K562 (cell line): Measurements from ENCODE around the gene CDRT15. TPM values are rescaled to one million over a fixed set of nuclear protein-coding genes. Genes with fewer than 3 reads are reported as not detected.

Source experiments
- BRD9 ChIP-seq: fragments of 450-650 bp; IDR thresholded peaks from 2 replicates; pipeline ENCODE4 v1.6.1; 2018; ENCODE audit warnings: low read depth; ENCODE audit not compliant: partially characterized antibody
- DNMT1 ChIP-seq: fragments of 450-650 bp; IDR thresholded peaks from 2 replicates; pipeline ENCODE4 v1.6.1; 2016; ENCODE audit warnings: antibody characterized with exemption, mild to moderate bottlenecking
- FOXJ2 ChIP-seq: fragments of 200-800 bp; sonication (Bioruptor generic); IDR thresholded peaks from 2 replicates; pipeline ENCODE4 v1.6.1; 2016; ENCODE audit warnings: missing genetic modification characterization, missing compliant biosample characterization
- GMEB1 ChIP-seq: fragments of 250-450 bp; sonication (Bioruptor Pico); IDR thresholded peaks from 2 replicates; pipeline ENCODE4 v1.4.0; 2020; ENCODE audit warnings: mild to moderate bottlenecking
- NFATC3 ChIP-seq: fragments of 450-650 bp; IDR thresholded peaks from 2 replicates; pipeline ENCODE4 v1.6.1; 2017; ENCODE audit warnings: mild to moderate bottlenecking
- RCOR1 ChIP-seq, 2 experiments: IDR thresholded peaks; 2 replicates each; pipeline ENCODE4 v1.6.1; 2012; ENCODE audit warnings: low read depth in 2 of 2, low read length in 2 of 2, borderline replicate concordance in 1 of 2, improper control_type of control experiment in 1 of 2
- SFPQ ChIP-seq: fragments of 200-400 bp; formaldehyde crosslinking; IDR thresholded peaks from 2 replicates; pipeline ENCODE4 v1.6.1; 2017; ENCODE audit warnings: mild to moderate bottlenecking, low read depth, low read length, moderate library complexity
- SMARCA4 ChIP-seq: fragments of 450-650 bp; IDR thresholded peaks from 2 replicates; pipeline ENCODE4 v1.6.1; 2016
- THRA ChIP-seq: fragments of 450-650 bp; IDR thresholded peaks from 2 replicates; pipeline ENCODE4 v1.6.1; 2017; ENCODE audit warnings: mild to moderate bottlenecking, moderate library complexity
- YBX1 ChIP-seq: fragments of 450-650 bp; IDR thresholded peaks from 2 replicates; pipeline ENCODE4 v1.7.1; 2016; ENCODE audit warnings: mild to moderate bottlenecking
- ZBTB17 ChIP-seq: fragments of 450-650 bp; formaldehyde crosslinking; IDR thresholded peaks from 2 replicates; pipeline ENCODE4 v1.4.0; 2020; ENCODE audit warnings: mild to moderate bottlenecking
- ZHX1 ChIP-seq: fragments of 150-350 bp; conservative IDR thresholded peaks from 2 replicates; pipeline ENCODE4 v1.6.1; 2014; ENCODE audit warnings: low read length
- polyA plus RNA-seq, 8 experiments: library from polyadenylated mRNA; depleted of rRNA in 4 of 8; stranded (reverse) in 5 of 8; unstranded in 3 of 8; fragments of >200 nt; fragmentation: Nextera tagmentation in 2 of 8; fragmentation: Illumina TruSeq in 1 of 8; extraction: Ambion mirVana in 2 of 8; extraction: Trizol in 1 of 8; gene quantifications; 2 replicates each; pipeline versions ENCODE4 v1.2.1 to v1.2.3, GENCODE V29; 2011 to 2014; ENCODE audit warnings: inconsistent platforms in 1 of 8, missing spikeins in 1 of 8
- total RNA-seq, 7 experiments: library from RNA; depleted of rRNA in 6 of 7; stranded (reverse); fragments of >200 nt in 6 of 7; fragmentation: Illumina TruSeq in 2 of 7; extraction: Trizol in 2 of 7; gene quantifications; 2 replicates each; pipeline versions ENCODE4 v1.2.1 to v1.2.3, GENCODE V29; 2011 to 2021; ENCODE audit warnings: low replicate concordance in 1 of 7
- TF ChIP-seq, protein P1 (sequence below): fragments of 450-650 bp; IDR thresholded peaks from 2 replicates; pipeline ENCODE4 v1.6.1; 2016
- TF ChIP-seq, protein P2 (sequence below): fragments of 200-800 bp; sonication (Bioruptor generic); IDR thresholded peaks from 2 replicates; pipeline ENCODE4 v1.6.1; 2017; ENCODE audit warnings: missing genetic modification characterization, missing compliant biosample characterization
- TF ChIP-seq, protein P3 (sequence below): fragments of 250-450 bp; sonication (Bioruptor Pico); IDR thresholded peaks from 2 replicates; pipeline ENCODE4 v1.8.0; 2021; ENCODE audit warnings: moderate library complexity, mild to moderate bottlenecking, inconsistent platforms

Gene CDRT15
- total and polyA plus RNA-seq, 9 of the 15 experiments (the other 6 are each of a cell fraction or from before 2014, with no cell fraction given), result not detected

DNA sequence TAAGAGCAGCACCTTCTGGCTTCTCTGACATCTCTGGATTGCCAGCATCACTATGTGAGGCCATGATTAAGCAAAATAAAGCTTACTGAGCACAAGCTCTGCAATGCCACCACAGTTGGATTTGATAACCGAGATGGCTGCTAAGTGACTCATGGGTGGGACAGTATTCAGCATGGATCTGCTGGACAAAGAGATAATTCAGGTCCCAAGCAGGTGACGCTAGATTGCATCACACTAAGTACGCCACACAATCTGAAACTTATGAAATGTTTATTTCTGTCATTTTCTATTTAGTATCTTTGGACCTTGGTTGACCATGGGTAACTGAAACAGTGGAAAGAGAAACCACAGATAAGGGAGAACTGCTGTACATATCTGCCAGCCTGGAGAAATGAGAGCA lies 27.4 kb downstream of the CDRT15 start (continued):
- TF ChIP-seq SFPQ, result no peak
- no peak for TF ChIP-seq ZHX1
- no peak for TF ChIP-seq YBX1
- no peak for TF ChIP-seq FOXJ2 (tag)
- TF ChIP-seq, protein P1, sequence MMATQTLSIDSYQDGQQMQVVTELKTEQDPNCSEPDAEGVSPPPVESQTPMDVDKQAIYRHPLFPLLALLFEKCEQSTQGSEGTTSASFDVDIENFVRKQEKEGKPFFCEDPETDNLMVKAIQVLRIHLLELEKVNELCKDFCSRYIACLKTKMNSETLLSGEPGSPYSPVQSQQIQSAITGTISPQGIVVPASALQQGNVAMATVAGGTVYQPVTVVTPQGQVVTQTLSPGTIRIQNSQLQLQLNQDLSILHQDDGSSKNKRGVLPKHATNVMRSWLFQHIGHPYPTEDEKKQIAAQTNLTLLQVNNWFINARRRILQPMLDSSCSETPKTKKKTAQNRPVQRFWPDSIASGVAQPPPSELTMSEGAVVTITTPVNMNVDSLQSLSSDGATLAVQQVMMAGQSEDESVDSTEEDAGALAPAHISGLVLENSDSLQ, result no peak
- TF ChIP-seq GMEB1 (CRISPR knock-in tag), result no peak
- TF ChIP-seq ZBTB17 (CRISPR knock-in tag), result no peak
- TF ChIP-seq RCOR1 (IDR thresholded peaks at IDR 0.05; ENCODE audit: borderline replicate concordance in 1 of 2, low read depth in 2 of 2, low read length in 2 of 2), result peak in 1 of 2 experiments; percentile 90; a peak in 2 of 4 replicates
- TF ChIP-seq DNMT1, result no peak
- no peak for TF ChIP-seq NFATC3
- peak; percentile 80; the same call in 1 of the 2 replicates for TF ChIP-seq SMARCA4
- TF ChIP-seq, protein P2, sequence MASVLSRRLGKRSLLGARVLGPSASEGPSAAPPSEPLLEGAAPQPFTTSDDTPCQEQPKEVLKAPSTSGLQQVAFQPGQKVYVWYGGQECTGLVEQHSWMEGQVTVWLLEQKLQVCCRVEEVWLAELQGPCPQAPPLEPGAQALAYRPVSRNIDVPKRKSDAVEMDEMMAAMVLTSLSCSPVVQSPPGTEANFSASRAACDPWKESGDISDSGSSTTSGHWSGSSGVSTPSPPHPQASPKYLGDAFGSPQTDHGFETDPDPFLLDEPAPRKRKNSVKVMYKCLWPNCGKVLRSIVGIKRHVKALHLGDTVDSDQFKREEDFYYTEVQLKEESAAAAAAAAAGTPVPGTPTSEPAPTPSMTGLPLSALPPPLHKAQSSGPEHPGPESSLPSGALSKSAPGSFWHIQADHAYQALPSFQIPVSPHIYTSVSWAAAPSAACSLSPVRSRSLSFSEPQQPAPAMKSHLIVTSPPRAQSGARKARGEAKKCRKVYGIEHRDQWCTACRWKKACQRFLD (CRISPR knock-in tag), result no peak
- TF ChIP-seq, protein P3, sequence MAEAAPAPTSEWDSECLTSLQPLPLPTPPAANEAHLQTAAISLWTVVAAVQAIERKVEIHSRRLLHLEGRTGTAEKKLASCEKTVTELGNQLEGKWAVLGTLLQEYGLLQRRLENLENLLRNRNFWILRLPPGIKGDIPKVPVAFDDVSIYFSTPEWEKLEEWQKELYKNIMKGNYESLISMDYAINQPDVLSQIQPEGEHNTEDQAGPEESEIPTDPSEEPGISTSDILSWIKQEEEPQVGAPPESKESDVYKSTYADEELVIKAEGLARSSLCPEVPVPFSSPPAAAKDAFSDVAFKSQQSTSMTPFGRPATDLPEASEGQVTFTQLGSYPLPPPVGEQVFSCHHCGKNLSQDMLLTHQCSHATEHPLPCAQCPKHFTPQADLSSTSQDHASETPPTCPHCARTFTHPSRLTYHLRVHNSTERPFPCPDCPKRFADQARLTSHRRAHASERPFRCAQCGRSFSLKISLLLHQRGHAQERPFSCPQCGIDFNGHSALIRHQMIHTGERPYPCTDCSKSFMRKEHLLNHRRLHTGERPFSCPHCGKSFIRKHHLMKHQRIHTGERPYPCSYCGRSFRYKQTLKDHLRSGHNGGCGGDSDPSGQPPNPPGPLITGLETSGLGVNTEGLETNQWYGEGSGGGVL (CRISPR knock-in tag), result no peak
- TF ChIP-seq THRA, result no peak
- TF ChIP-seq BRD9, result no peak
